WTC11 (cell line): ENCODE measurements around the gene RACGAP1.

Experiments
- CREB1 ChIP-seq: sonication (generic); formaldehyde crosslinking; IDR thresholded peaks from 2 replicates; pipeline ENCODE4 v1.8.0; 2023; ENCODE audit warnings: mild to moderate bottlenecking, missing genetic modification reagents
- TEAD4 ChIP-seq: sonication (generic); formaldehyde crosslinking; IDR thresholded peaks from 2 replicates; pipeline ENCODE4 v1.8.0; 2022; ENCODE audit warnings: mild to moderate bottlenecking, missing genetic modification reagents
- ZNF138 ChIP-seq: sonication (generic); formaldehyde crosslinking; conservative IDR thresholded peaks from 2 replicates; pipeline ENCODE4 v1.8.1; 2022; ENCODE audit warnings: mild to moderate bottlenecking, moderate library complexity, missing genetic modification reagents
- TF ChIP-seq, protein P1 (sequence below): fragments of 200-600 bp; IDR thresholded peaks from 2 replicates; pipeline ENCODE4 v1.8.0; 2022; ENCODE audit warnings: antibody characterized with exemption

DNA sequence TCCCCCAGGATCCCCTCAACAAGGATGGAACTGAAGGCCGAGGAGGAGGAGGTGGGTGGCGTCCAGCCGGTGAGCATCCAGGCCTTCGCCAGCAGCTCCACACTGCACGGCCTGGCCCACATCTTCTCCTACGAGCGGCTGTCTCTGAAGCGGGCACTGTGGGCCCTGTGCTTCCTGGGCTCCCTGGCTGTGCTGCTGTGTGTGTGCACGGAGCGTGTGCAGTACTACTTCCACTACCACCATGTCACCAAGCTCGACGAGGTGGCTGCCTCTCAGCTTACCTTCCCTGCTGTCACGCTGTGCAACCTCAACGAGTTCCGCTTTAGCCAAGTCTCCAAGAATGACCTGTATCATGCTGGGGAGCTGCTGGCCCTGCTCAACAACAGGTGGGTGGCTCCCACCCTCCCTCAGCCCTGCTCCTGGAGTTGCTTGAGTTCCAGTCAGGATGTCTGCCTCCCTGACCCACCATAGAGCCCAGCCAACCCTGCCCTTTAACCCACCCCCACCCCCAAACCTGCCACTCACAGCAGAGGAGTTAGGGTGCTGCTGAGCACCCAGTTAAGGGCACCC, 33.5 kb upstream of the RACGAP1 start:
- TF ChIP-seq, protein P1, sequence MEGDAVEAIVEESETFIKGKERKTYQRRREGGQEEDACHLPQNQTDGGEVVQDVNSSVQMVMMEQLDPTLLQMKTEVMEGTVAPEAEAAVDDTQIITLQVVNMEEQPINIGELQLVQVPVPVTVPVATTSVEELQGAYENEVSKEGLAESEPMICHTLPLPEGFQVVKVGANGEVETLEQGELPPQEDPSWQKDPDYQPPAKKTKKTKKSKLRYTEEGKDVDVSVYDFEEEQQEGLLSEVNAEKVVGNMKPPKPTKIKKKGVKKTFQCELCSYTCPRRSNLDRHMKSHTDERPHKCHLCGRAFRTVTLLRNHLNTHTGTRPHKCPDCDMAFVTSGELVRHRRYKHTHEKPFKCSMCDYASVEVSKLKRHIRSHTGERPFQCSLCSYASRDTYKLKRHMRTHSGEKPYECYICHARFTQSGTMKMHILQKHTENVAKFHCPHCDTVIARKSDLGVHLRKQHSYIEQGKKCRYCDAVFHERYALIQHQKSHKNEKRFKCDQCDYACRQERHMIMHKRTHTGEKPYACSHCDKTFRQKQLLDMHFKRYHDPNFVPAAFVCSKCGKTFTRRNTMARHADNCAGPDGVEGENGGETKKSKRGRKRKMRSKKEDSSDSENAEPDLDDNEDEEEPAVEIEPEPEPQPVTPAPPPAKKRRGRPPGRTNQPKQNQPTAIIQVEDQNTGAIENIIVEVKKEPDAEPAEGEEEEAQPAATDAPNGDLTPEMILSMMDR, result no peak
- TF ChIP-seq CREB1 (CRISPR knock-in tag), result no peak
- TF ChIP-seq TEAD4, result no peak
- TF ChIP-seq ZNF138 (CRISPR knock-in tag), result no peak
